ENCODE results near the gene OR10G3.

GRCh38 chr14:21626491-21627230, 46.8 kb upstream of the OR10G3 start:
- TF ChIP-seq CTCF (IDR thresholded peaks at IDR 0.05) (no peak), POLR2AphosphoS5 (IDR thresholded peaks at IDR 0.05) (no peak)

Data from suprapubic skin (tissue), 3 donors.